ENCODE measurements around the gene GPS2.
"Not testable (repeated sequence)": the region's sequence is repeated elsewhere in the genome, so short reads cannot be mapped to it uniquely, and the experiment has no call there.

The GPS2 gene

GRCh38 chr17:7337600-7337999 lies 22.4 kb upstream of the GPS2 start:
- not testable (repeated sequence) for DNase-seq (ENCODE audit: low read depth)

GRCh38 chr17:7336240-7337175 lies 21.3 kb upstream of the GPS2 start, which contains the start of gene ACAP1:
TSS of gene ACAP1 (plus strand) at chr17:7336529. CDS start at chr17:7336735, 206 bp downstream.
- DNase-seq (ENCODE audit: low read depth) = peak; percentile 81

GRCh38 chr17:7335765-7336164 lies 20.6 kb upstream of the GPS2 start:
- DNase-seq (ENCODE audit: low read depth) = not testable (repeated sequence)

- no peak for DNase-seq (ENCODE audit: low read depth)
Measured at GRCh38 chr17:7334938-7335538, 19.9 kb upstream of the GPS2 start.

GRCh38 chr17:7332600-7333069 lies 17.5 kb upstream of the GPS2 start:
- DNase-seq (ENCODE audit: low read depth) = peak; percentile 53

DNA sequence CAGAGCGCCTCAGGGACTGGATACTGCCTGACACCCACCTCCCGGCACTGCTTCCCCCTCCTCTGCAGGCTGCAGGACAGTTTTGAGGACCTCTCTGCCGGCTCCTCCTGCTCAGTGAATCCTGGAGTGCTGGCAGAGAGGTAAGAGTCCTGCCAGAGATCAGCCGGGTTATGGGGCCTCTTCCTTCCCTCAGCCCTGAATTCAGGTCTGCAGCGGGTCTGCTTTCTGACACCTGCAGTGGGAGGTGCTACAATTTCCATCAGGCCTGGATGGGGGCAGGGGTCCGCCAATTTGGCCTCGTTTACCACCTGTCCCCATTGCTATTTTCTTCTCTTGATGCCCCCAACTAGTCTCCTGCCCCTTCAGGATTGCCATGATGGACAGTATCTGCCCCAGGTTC lies 17.0 kb upstream of the GPS2 start:
- DNase-seq (ENCODE audit: low read depth) = no peak

DNA sequence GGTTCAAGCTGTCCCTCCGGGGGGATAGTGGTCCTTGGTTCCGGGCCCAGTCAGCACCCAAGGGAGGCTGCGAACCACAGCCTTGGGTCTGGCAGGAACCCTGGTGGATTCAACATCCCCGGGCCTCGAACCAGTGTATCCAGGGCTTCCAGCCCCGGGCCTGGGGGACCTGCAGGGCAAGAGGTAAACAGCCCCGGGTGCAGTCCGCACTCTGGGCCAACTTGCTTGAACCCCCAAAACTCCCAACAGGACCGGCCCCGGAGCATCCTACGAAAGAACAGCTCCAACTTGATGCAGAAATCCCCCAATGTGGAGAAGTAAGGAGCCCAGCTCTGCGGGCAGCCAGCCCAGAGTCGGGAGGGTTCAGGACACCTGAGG lies 15.5 kb upstream of the GPS2 start:
- DNase-seq (ENCODE audit: low read depth) = no peak

DNA sequence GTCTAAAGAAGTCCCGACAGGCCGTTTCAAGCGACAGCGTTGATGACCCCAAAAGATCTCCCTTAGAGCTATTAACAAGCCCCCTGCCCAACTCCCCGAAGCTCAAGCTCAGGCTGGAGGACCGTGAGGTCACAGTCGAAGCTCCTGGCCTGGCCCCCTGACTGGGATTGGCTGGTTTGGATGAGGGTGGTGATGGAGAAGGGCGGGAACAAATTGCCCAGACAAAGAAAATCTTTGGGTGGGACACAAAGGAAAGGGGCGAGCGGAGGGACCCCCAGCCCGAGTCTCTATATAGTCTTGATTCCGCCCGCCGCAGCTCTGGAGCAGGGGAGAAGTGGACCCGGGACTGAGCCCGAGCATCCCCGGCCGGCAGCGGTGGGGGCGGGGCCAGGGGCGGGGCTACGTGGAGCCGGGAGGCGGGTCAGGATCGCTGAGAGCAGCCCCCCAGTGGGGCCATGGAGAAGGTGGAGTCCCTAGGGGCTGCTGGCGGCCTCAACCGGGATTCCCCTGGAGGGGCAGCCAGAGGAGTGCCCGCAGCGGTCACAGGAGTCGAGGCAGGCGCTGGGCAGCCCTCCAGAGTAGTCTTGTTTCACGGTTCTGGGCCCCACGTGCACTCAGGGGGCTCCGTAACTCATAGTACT lies 15.0 kb upstream of the GPS2 start:
- DNase-seq (ENCODE audit: low read depth) = peak; percentile 72

- peak; percentile 95 for DNase-seq (ENCODE audit: low read depth)
Measured at GRCh38 chr17:7329374-7329996, 14.3 kb upstream of the GPS2 start.

- DNase-seq (ENCODE audit: low read depth) = no peak
Measured at GRCh38 chr17:7328840-7329373, 13.7 kb upstream of the GPS2 start, which contains the start of gene NEURL4. TSS of gene NEURL4 (minus strand) at chr17:7329335. CDS start at chr17:7329312, 23 bp downstream.

- DNase-seq (ENCODE audit: low read depth) = no peak
Measured at GRCh38 chr17:7328009-7328408, 12.8 kb upstream of the GPS2 start.

DNA sequence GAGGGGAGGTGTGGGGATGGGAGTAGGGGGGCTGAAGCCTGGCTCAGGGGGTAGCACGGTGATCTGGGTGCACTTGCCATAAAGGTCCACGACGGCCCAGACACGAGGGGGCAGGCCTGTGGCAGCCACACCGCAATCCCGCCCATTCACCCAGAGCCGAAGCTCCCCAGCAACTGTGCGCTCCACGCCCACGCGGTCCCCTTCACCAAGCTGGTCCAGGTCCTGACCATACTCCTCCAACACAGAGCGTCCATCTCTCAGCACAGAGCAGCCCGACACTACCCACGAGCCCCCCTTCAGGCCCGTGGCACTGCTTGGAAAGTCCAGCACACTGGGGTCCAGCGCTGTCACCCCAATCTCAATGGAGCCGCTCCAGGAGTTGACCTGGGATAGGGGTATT lies 12.3 kb upstream of the GPS2 start:
- no peak for DNase-seq (ENCODE audit: low read depth)

DNA sequence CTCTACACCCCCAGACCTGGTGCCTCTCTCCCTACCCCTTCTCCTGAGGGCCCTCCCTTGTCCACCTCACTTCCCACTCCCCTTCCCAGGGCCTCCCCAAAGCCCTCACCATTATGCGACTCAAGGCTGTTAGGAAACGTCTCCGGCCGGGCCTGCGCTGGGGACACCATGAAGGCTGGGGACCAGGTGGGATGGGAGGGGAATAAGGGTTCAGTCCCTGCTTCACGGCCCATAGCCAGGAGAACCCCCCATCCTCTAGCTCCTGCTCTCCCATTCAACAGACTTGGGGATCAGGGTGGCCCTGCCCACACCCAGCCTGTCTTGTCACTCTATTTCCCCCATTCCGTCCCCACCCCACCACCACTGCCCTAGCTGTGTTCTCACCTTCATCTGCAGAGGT lies 11.9 kb upstream of the GPS2 start:
- no peak for DNase-seq (ENCODE audit: low read depth)

DNA sequence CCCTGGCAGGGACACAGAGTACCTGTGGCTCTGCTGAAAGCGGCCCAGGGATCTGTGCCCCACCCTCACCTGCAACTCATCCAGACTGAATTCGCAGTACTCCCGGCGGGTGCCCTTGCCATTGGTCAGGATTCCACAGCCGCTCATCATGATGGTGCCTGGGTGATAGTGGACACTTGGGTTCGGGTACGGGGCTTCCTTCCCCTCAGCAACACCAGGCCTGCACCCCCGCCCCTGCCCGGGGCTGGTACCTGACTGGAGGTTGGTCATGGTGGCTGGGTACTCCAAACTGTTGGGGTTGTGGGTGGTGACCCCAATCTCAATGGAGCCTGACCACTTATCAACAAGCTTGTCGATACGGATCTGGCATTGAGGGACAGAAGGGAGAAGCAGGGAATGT lies 11.0 kb upstream of the GPS2 start:
- DNase-seq (ENCODE audit: low read depth) = no peak

GRCh38 chr17:7325031-7325528 lies 9.9 kb upstream of the GPS2 start:
- no peak for DNase-seq (ENCODE audit: low read depth)

DNA sequence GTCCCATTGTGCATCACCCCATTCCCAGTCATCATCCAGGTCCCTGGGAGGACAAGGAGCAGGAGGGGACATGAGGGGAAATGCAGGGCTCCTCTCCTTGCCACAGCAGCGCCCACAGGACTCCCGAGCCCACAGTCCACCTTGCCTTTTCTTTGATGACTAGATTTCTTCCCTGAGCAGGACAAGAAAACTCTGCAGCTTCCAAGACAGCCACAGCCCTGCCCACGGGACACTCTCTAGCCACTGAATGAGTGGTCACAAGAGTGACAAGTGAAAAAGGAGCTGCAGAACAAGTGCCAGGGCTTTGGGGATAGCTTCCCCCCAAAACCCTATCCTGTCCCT lies 9.2 kb upstream of the GPS2 start:
- no peak for DNase-seq (ENCODE audit: low read depth)

DNA sequence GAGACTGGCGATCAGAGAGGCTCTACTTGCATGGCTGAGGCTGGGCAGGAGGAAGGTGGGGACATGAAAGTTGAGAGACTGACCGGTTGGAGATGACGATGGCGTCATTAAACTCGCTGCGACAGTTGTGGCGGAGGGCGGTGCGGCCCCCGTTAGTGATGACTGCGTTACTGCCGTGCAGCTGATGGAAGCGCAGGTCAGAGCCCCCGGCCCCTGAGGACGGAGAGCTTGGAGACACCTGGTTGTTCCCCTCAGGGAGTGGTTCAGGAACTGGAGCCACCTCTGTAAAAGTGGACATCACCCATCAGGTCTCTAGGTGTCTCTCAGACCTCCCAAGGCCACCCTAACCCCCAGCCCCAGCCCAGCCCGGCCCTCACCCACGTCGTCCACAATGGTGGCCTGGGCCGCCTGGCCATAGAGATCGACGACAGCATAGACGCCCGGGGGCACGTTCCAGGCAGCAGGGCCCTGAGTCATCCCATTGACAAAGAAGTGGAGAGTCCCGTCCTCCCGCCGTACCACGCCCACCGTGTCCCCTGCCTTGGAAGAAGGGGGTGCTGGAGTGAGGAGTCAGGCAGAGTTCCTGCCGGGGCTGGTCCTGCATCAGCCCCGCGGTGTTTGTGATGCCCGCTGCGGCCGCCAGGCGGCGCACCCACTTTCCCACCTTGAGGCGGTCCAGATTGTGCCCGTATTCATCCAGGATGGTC lies 8.7 kb upstream of the GPS2 start:
- DNase-seq (ENCODE audit: low read depth) = peak; percentile 55

- DNase-seq (ENCODE audit: low read depth) = no peak
Measured at GRCh38 chr17:7322520-7323194, 7.5 kb upstream of the GPS2 start.

DNA sequence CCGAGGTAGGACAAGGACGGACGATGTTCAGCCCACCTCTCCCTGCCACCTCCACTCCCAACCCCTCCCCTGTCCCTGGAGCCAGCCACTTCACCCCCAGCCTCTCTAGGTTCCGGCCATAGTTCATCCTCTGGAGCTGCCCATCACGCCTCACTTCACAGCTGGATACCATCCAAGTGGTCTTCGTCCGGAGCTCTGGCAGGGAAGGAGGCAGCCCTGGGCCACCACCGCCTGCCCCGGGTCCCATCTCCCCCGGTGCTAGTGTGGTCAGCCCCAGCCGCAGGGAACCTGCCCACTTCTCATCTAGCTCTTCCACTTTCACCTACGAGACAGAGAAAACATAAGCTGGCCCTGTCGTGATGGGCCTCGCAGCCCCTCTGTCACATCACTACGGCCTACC lies 6.3 kb upstream of the GPS2 start:
- DNase-seq (ENCODE audit: low read depth) = no peak

DNA sequence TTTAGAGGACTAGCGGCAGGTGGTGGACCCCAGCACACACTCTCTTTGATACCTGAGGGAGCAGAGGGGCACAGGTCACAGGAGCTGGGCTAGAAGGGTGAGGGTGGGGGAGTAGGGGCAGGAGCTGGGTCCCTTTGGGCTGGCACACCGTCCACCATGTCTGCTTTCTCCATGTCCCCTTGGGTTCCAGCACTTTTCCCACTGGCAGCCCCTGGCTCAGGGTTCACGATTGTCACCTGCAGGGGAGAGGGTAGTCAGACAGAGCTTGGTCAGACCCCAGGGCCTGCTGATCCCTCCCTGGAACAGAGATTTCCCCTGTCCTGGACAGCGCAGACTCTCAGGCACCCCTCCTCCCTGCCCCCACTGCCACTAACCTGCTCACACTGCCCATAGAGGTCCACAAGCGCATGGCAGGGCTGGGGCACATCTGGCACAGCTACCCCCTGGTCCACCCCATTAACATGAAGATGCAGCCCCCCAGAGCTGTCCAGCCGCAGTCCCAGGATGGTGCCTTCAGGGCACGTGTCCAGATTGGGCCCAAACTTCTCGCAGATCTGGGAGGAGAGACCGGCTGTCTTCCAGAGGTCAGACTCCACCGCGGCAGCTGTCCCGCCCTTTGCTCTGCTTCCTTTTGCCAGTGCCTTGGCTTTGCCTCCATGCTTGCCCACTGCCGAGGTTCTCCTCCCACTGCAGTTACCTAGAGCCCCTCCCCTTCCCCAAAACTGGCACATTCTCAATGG lies 3.1 kb upstream of the GPS2 start:
- DNase-seq (ENCODE audit: low read depth) = no peak
